T-cell (primary cell): ENCODE data around the gene ACSF3. TPM values are rescaled to one million over a fixed set of nuclear protein-coding genes. Genes with fewer than 3 reads are reported as not detected.

Experiments
- ATAC-seq, 4 experiments: fragments of 200-7000 bp in 3 of 4; fragments of 150-1000 bp in 1 of 4; cut with Tn5 transposase; replicated peaks in 1 of 4; 1 replicate in 3 of 4; 2 replicates in 1 of 4; pipeline ENCODE4 v1.10.0; 2021; ENCODE audit warnings: moderate library complexity in 3 of 4, mild to moderate bottlenecking in 2 of 4, moderate number of reproducible peaks in 1 of 4
- CTCF ChIA-PET, 2 donors: fragments of 300-600 bp; sonication (Branson Sonifier 250); formaldehyde crosslinking; loops; one replicate each; lab custom pipeline; 2022; ENCODE audit warnings: antibody characterized with exemption in 2 of 2; lab: Charles Lee
- POLR2A ChIA-PET, 2 donors: fragments of 300-600 bp; sonication (Branson Sonifier 250); formaldehyde crosslinking; loops; one replicate each; lab custom pipeline; 2022; ENCODE audit warnings: antibody characterized with exemption in 2 of 2; lab: Charles Lee
- DNase-seq, 35 experiments: peaks; one replicate each; pipeline versions ENCODE4 v3.0.0 to v3.0.0-alpha.2; 2013 to 2023
- H3K27ac ChIP-seq: one replicate; pipeline ENCODE4 v1.5.1; 2013; ENCODE audit warnings: low read length
- H3K27me3 ChIP-seq, 2 experiments: replicated peaks in 1 of 2; 1 replicate in 1 of 2; 2 replicates in 1 of 2; pipeline versions ENCODE4 v1.6.1 to v1.7.0; 2013; ENCODE audit warnings: low read length in 1 of 2, mixed read lengths in 1 of 2; ENCODE audit not compliant: control insufficient read depth in 2 of 2, insufficient read depth in 2 of 2; ENCODE audit errors: extremely low read depth in 1 of 2
- H3K36me3 ChIP-seq, 2 donors: 1 replicate in 1 of 2; 2 replicates in 1 of 2; pipeline versions ENCODE4 v1.6.1 to v1.7.0; 2013; ENCODE audit warnings: low read length in 1 of 2; ENCODE audit not compliant: control insufficient read depth in 2 of 2, insufficient read depth in 1 of 2; ENCODE audit errors: extremely low read depth in 1 of 2
- H3K4me1 ChIP-seq, 2 experiments: 1 replicate in 1 of 2; 2 replicates in 1 of 2; pipeline versions ENCODE4 v1.6.1 to v1.7.0; 2013; ENCODE audit warnings: low read length in 2 of 2, mixed read lengths in 1 of 2; ENCODE audit not compliant: insufficient read depth in 2 of 2, control insufficient read depth in 1 of 2; ENCODE audit errors: extremely low read depth in 1 of 2
- H3K4me3 ChIP-seq, 2 donors: 1 replicate in 1 of 2; 2 replicates in 1 of 2; pipeline versions ENCODE4 v1.5.1 to v1.7.0; 2013; ENCODE audit warnings: mild to moderate bottlenecking in 2 of 2, low read length in 1 of 2, moderate library complexity in 1 of 2; ENCODE audit not compliant: control insufficient read depth in 1 of 2; ENCODE audit errors: extremely low read depth in 1 of 2
- H3K9me3 ChIP-seq: 2 replicates; pipeline ENCODE4 v1.7.0; 2013
- H3K27ac Mint-ChIP-seq, 2 donors: one replicate each; pipeline ENCODE4 v1.8.0; 2020 to 2021; ENCODE audit warnings: mild to moderate bottlenecking in 2 of 2, mixed read lengths in 2 of 2
- H3K27me3 Mint-ChIP-seq, 2 donors: one replicate each; pipeline ENCODE4 v1.8.0; 2021 to 2022; ENCODE audit warnings: mixed read lengths in 2 of 2
- H3K36me3 Mint-ChIP-seq: one replicate; pipeline ENCODE4 v1.8.0; 2021; ENCODE audit warnings: mixed read lengths
- H3K4me1 Mint-ChIP-seq, 3 donors: one replicate each; pipeline ENCODE4 v1.8.0; 2020 to 2022; ENCODE audit warnings: mixed read lengths in 3 of 3, mild to moderate bottlenecking in 1 of 3
- H3K4me3 Mint-ChIP-seq, 3 donors: one replicate each; pipeline ENCODE4 v1.8.0; 2020 to 2022; ENCODE audit warnings: mild to moderate bottlenecking in 3 of 3, mixed read lengths in 3 of 3, moderate library complexity in 3 of 3
- H3K9me3 Mint-ChIP-seq, 3 donors: one replicate each; pipeline ENCODE4 v1.8.0; 2020 to 2022; ENCODE audit warnings: mixed read lengths in 3 of 3
- WGBS: methylation state at CpG from one replicate; pipeline ENCODE4 v1.1.5; 2013; ENCODE audit warnings: missing lambda C conversion rate; ENCODE audit not compliant: insufficient coverage; 5-methylcytosine and 5-hydroxymethylcytosine counted together
- total RNA-seq, 35 experiments: library from RNA in 6 of 35; stranded (reverse) in 6 of 35; fragments of 120-200 nt in 1 of 35; gene quantifications; one replicate each; pipeline versions ENCODE4 v1.2.1 to v1.2.4 and lab custom pipeline; 2013 to 2026

Gene ACSF3
- total RNA-seq, 5 donors from 2014 or later (not counting 1 experiment from before 2014, with no cell fraction given), result 70.5 to 102 (median 79.9) TPM

DNA sequence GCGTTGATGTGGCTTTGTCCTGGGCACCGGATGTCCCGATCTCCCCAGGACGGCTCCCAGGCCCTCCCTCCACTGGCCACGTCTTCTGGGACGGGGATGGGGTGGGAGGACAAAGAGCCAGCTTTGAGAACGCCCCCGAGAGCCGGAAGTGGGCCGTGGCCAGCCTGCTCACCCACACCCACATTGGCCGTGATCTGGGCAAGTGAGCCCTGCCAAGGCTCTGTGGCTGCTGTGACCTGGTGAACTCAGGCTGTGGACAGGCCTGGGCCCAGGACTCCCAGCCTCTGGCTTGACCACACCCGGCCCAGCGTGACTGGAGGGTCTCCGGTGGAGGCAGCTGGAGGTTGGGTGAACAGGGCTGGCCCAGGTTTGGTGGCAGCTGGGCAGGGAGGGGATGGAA, 81.2 kb downstream of the ACSF3 start:
- no peaks in the 10 kb centered on the region for H3K36me3 Mint-ChIP-seq
- ChIA-PET POLR2A (no interaction called here), CTCF (no interaction called here)
- H3K4me1 Mint-ChIP-seq, result peaks cover 7 to 11% (median 10%) of the 10 kb centered on the region in 3 donors
- Histone ChIP-seq H3K27ac (no peak overlapping the region), H3K36me3 (no peaks in the 10 kb centered on the region), H3K9me3 (no peaks in the 10 kb centered on the region), H3K4me1 (peaks cover 7 to 22% of the 10 kb centered on the region in 2 experiments), H3K4me3 (no peak overlapping the region), H3K27me3 (peaks cover 0 to 22% of the 10 kb centered on the region in 2 experiments)
- H3K4me3 Mint-ChIP-seq, result no peak overlapping the region
- no peaks in the 10 kb centered on the region for H3K9me3 Mint-ChIP-seq
- 76% methylated on average over 8 of the region's 14 CpGs for WGBS
- no peak for ATAC-seq
- peaks cover 0 to 1% of the 10 kb centered on the region in 2 donors for H3K27me3 Mint-ChIP-seq
- DNase-seq, result no peak
- no peak overlapping the region for H3K27ac Mint-ChIP-seq

DNA sequence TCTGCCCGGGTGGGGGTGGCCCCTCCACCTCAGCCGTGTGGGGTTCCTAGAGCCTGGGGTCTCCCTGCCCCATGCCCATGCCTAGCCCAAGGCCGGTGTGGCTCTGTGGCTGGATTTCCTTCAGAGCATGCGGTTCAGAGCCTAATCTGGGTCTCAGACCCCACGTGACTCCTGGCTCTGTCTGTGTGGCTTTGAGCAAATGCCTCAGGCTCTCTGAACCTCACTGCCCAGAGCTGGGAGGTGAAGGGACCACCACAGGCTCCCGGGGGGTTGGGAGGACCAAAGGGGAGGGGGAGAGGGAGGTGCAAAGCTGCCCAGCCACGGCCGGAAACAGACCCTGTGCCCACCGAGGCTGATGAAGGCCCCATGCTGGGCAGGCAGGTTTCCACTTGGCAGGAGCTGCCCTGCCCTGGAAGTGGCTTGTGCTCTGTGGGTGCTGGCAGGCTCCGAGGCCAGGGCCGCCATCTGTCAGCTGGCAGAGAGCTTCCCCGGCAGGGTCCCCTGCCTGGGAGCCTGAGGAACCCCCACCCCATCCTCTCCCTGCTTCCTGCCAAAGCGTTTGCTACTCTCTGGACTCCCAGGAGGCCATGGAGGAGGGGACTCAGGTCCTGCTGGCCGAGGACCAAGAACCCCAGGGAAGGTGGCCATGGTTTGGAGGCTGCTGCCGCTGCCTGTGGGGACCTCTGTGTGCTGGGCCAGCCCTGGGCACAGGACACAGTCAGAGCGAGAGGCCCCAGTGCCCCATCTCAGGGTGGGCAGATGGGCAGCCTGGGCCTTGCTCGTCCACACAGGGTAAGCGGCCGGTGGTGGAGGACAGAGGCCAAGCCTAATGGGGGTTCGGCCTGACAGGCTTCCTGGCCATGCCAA, 81.9 kb downstream of the ACSF3 start:
- no peak overlapping the region for H3K27ac ChIP-seq
- no peak overlapping the region for H3K27ac Mint-ChIP-seq
- no peaks in the 10 kb centered on the region for H3K9me3 ChIP-seq
- H3K4me3 Mint-ChIP-seq, result no peak overlapping the region
- H3K27me3 ChIP-seq, result peaks cover 0 to 19% of the 10 kb centered on the region in 2 experiments
- H3K36me3 Mint-ChIP-seq, result no peaks in the 10 kb centered on the region
- H3K4me3 ChIP-seq, result no peak overlapping the region
- H3K4me1 Mint-ChIP-seq, result peaks cover 5 to 7% (median 6%) of the 10 kb centered on the region in 3 donors
- 55% methylated on average over 18 of the region's 20 CpGs for WGBS
- CTCF ChIA-PET, result no interaction called here
- H3K9me3 Mint-ChIP-seq, result no peaks in the 10 kb centered on the region
- no peak for DNase-seq
- POLR2A ChIA-PET, result no interaction called here
- ATAC-seq, result no peak
- peaks cover 0 to 1% of the 10 kb centered on the region in 2 donors for H3K27me3 Mint-ChIP-seq
- H3K4me1 ChIP-seq, result peaks cover 5 to 15% of the 10 kb centered on the region in 2 experiments
- H3K36me3 ChIP-seq, result no peaks in the 10 kb centered on the region

- H3K27ac Mint-ChIP-seq, result no peak overlapping the region
- Histone ChIP-seq H3K9me3 (no peaks in the 10 kb centered on the region), H3K36me3 (no peaks in the 10 kb centered on the region), H3K27ac (no peak overlapping the region), H3K4me1 (peaks cover 0 to 10% of the 10 kb centered on the region in 2 experiments), H3K4me3 (no peak overlapping the region), H3K27me3 (peaks cover 0 to 15% of the 10 kb centered on the region in 2 experiments)
- ChIA-PET POLR2A (no interaction called here), CTCF (interaction anchor here in 1 of 2 donors (0.6 kb wide), 1 partner anchor 164 kb away, joined by 9 read pairs; no protein-coding TSS in a partner anchor)
- H3K4me1 Mint-ChIP-seq, result peaks cover 2 to 4% (median 3%) of the 10 kb centered on the region in 3 donors
- WGBS, result 84% methylated on average over 18 of the region's 27 CpGs
- H3K27me3 Mint-ChIP-seq, result no peaks in the 10 kb centered on the region
- DNase-seq (no peak), ATAC-seq (no peak)
- no peaks in the 10 kb centered on the region for H3K9me3 Mint-ChIP-seq
- no peaks in the 10 kb centered on the region for H3K36me3 Mint-ChIP-seq
- H3K4me3 Mint-ChIP-seq, result no peak overlapping the region
Observed at GRCh38 chr16:89176147-89176690, 82.6 kb downstream of the ACSF3 start.

GRCh38 chr16:89176717-89177116, 83.1 kb downstream of the ACSF3 start:
- Mint-ChIP-seq H3K4me1 (peaks cover 4 to 8% (median 6%) of the 10 kb centered on the region in 3 donors), H3K27ac (no peak overlapping the region), H3K9me3 (no peaks in the 10 kb centered on the region), H3K36me3 (no peaks in the 10 kb centered on the region), H3K27me3 (no peaks in the 10 kb centered on the region), H3K4me3 (no peak overlapping the region)
- no peak overlapping the region for H3K4me3 ChIP-seq
- no peaks in the 10 kb centered on the region for H3K36me3 ChIP-seq
- H3K4me1 ChIP-seq, result peaks cover 0 to 9% of the 10 kb centered on the region in 2 experiments
- H3K9me3 ChIP-seq, result no peaks in the 10 kb centered on the region
- POLR2A ChIA-PET, result no interaction called here
- no peak for DNase-seq
- peaks cover 0 to 18% of the 10 kb centered on the region in 2 experiments for H3K27me3 ChIP-seq
- CTCF ChIA-PET, result interaction anchor here in 1 of 2 donors (0.6 kb wide), 1 partner anchor 164 kb away, joined by 9 read pairs; no protein-coding TSS in a partner anchor
- 98% methylated on average over 6 of the region's 9 CpGs for WGBS
- H3K27ac ChIP-seq, result no peak overlapping the region
- no peak for ATAC-seq

- CTCF ChIA-PET, result no interaction called here
- Mint-ChIP-seq H3K4me3 (no peak overlapping the region), H3K9me3 (no peaks in the 10 kb centered on the region), H3K27ac (no peak overlapping the region), H3K27me3 (no peaks in the 10 kb centered on the region), H3K4me1 (peaks cover 4 to 11% (median 7%) of the 10 kb centered on the region in 3 donors), H3K36me3 (no peaks in the 10 kb centered on the region)
- ATAC-seq (no peak), DNase-seq (no peak)
- Histone ChIP-seq H3K4me3 (no peak overlapping the region), H3K9me3 (no peaks in the 10 kb centered on the region), H3K36me3 (no peaks in the 10 kb centered on the region), H3K4me1 (peaks cover 0 to 8% of the 10 kb centered on the region in 2 experiments), H3K27ac (no peak overlapping the region), H3K27me3 (peaks cover 0 to 18% of the 10 kb centered on the region in 2 experiments)
- POLR2A ChIA-PET, result no interaction called here
- 79% methylated on average over 8 of the region's 12 CpGs for WGBS
Observed at GRCh38 chr16:89177501-89177900, 83.8 kb downstream of the ACSF3 start.

DNA sequence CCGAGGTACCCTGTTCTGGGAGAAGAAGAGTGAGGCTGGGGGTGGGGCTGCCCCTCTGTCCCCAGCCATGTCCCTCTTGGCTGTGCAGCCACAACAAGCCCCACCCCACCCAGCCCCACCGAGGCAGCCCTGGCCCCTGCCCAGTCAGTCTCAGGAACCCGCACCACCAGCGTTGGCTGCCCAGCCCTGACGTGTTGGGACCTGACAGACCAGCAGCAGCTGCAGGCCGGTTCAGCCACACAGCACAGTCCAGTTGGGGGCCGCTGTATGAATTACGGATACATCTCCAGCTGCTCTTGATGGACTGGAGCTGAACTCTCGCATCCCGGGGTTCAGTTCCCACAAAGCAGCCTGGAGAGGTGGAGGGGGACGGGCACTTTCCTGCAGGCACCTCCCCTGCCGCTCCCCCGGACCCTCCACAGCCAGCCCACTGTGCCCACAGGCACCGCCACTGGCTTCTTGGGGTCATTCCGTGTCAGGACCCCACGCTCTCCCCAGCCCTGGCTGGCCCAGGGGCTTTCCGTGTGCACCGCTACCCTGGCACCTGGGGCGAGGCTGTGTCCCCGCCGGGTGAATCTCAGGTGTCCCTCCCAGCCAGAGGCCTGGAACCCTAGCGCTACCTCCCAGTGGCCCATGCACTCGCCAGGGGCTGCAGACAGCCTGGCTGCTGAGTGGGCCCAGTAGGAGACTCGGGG, 84.9 kb downstream of the ACSF3 start:
- H3K27me3 Mint-ChIP-seq, result no peaks in the 10 kb centered on the region
- Histone ChIP-seq H3K4me3 (no peak overlapping the region), H3K27ac (no peak overlapping the region), H3K36me3 (no peaks in the 10 kb centered on the region), H3K4me1 (peaks cover 0 to 8% of the 10 kb centered on the region in 2 experiments), H3K27me3 (peaks cover 0 to 18% of the 10 kb centered on the region in 2 experiments), H3K9me3 (no peaks in the 10 kb centered on the region)
- ATAC-seq (no peak), DNase-seq (no peak)
- H3K4me1 Mint-ChIP-seq, result peaks cover 6 to 11% (median 9%) of the 10 kb centered on the region in 3 donors
- H3K9me3 Mint-ChIP-seq, result no peaks in the 10 kb centered on the region
- POLR2A ChIA-PET, result no interaction called here
- H3K36me3 Mint-ChIP-seq, result no peaks in the 10 kb centered on the region
- CTCF ChIA-PET, result no interaction called here
- no peak overlapping the region for H3K27ac Mint-ChIP-seq
- no peak overlapping the region for H3K4me3 Mint-ChIP-seq
- WGBS, result 85% methylated on average over 24 of the region's 24 CpGs
